ENCODE measurements around the gene COMTD1.

The COMTD1 gene

DNA sequence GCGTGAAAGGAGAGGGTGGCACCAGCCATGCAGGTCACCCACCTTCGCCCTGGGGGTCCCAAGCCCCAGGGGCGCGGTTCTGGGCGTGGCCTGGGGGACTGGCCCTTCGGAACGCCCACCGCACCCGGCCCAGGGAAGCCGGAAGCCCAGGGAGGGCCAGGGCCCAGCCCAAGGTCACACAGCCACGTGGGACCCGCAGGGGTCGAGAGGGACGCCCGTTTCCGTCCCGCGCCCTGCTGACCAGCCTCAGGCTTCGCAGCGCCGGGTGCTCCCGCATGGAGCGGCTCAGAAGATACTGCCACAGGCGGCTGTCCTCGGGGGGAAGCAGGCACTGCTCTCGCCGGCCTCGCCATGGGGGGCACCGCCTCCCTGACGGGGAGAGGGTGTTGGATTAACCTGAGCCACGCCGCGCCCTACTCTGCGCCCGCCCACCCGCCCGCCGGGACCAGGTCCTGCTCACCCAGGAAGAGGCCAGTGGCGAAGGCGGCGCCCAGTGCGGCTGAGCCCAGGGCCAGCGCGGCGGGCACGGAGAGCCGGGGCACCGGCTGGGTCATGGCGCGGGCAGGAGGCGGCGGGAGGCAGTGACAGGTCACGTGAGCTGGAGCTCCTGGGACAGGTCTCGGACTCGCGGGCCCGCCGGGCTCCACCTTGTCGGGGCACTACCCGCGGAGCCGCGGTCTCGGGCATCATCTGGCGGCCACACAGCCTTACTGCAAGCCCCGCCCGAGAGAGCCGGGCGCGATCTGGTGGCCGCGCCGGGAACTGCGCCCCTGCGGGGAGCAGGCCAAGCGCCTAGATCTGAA, at the start of gene COMTD1:
Gene COMTD1, minus strand, starts transcription at position 583 of the 803 bp plus-strand sequence. Its CDS starts 29 bp downstream, at position 554.
- Histone ChIP-seq H3K27ac (ENCODE audit: low read depth, low read length) (peak within 1 kb of the TSS; percentile 28), H3K27me3 (ENCODE audit: control insufficient read depth in 1 of 2, insufficient read depth in 2 of 2, low read length in 2 of 2) (no peaks in the 10 kb centered on the region), H3K4me3 (ENCODE audit: low read depth in 1 of 2, low read length in 2 of 2) (peak within 1 kb of the TSS; percentile 66 to 74), H3K9me3 (ENCODE audit: low read length) (no peaks in the 10 kb centered on the region), H3K4me1 (ENCODE audit: insufficient read depth, low read length) (peaks cover 5% of the 10 kb centered on the region), H3K9ac (ENCODE audit: low read length) (peak within 1 kb of the TSS; percentile 5), H3K36me3 (ENCODE audit: insufficient read depth, low read length) (peaks cover 12% of the 10 kb centered on the region)

DNA sequence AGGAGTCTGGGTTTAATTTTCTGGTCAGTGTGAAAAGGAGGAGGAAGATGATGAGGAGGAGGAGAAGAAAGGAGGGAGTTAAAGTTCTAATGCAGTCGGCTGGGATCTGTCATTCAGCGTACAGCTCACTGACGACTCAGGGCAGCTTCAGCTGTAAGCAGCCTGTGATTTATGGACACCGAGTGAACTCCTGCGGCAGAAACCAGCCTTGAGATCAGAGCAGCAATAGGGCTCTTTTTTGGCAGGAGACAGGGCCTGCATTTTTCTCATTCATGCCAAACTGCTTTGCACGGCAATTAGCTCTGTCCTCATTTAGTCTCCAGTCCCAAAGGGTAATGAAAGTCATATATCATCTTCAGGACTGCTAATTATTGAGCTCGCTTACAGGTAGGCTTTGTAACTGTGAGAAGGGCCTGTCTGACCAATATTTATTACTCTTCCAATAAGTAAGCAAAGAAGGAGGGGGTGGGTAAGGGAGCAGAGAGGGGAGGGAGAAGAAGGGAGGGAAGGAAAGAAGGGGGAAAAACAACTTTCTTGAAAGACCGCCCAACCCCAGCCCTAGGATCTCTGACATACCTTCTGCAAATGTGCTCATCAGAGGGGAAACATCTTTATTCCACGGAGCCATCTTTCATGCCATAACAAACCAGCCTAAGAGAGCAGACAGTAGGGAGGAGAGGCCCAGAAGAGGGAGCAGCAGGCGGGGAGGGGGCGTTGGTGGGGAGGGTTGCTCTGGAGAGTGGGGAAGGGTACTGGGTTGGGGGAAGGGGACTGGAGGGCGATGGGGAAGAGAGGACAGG, 48.1 kb upstream of the COMTD1 start:
- H3K9ac ChIP-seq (ENCODE audit: low read length) = no peak overlapping the region

DNA sequence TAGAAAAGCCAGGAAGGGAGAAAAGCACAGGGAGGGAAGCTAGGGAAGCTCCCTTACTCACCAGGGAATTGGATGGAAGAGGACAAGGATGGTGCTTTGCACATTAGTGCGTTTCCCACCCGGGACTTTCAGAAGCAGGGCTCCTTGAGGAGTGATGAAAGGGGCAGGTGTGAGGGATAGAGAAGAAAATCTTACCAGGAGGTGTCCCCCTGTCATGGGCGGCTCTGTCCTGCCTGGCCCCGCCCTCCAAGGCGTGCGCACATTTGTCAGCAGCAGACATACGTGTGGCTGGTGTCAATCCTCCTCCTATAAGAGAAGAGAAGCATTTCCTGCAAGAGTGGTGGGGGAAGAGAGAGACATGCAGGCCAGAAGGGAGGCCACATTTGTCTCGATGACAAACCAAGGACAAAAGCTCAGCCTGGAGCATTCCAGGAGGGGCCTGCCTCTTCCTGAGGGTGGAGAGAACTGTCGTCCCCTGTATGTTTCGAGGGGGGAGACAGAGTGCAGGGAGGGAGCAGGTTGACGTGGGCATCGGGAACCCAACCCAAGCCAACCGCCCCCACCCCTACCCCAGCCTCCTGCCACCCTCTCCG, 47.4 kb upstream of the COMTD1 start:
- no peak overlapping the region for H3K9ac ChIP-seq (ENCODE audit: low read length)
- H3K9me3 ChIP-seq (ENCODE audit: low read length) = no peaks in the 10 kb centered on the region
- H3K27me3 ChIP-seq (ENCODE audit: control insufficient read depth in 1 of 2, insufficient read depth in 2 of 2, low read length in 2 of 2) = no peaks in the 10 kb centered on the region
- H3K4me1 ChIP-seq (ENCODE audit: insufficient read depth, low read length) = peaks cover 15% of the 10 kb centered on the region
- H3K36me3 ChIP-seq (ENCODE audit: insufficient read depth, low read length) = no peaks in the 10 kb centered on the region
- no peak overlapping the region for H3K27ac ChIP-seq (ENCODE audit: low read depth, low read length)
- no peak overlapping the region for H3K4me3 ChIP-seq (ENCODE audit: low read depth in 1 of 2, low read length in 2 of 2)

More for the DNA sequence above, 48.1 kb upstream of the COMTD1 start:
- Histone ChIP-seq H3K27me3 (ENCODE audit: control insufficient read depth in 1 of 2, insufficient read depth in 2 of 2, low read length in 2 of 2) (no peaks in the 10 kb centered on the region), H3K36me3 (ENCODE audit: insufficient read depth, low read length) (no peaks in the 10 kb centered on the region), H3K27ac (ENCODE audit: low read depth, low read length) (no peak overlapping the region), H3K4me3 (ENCODE audit: low read depth in 1 of 2, low read length in 2 of 2) (no peak overlapping the region), H3K9me3 (ENCODE audit: low read length) (no peaks in the 10 kb centered on the region), H3K4me1 (ENCODE audit: insufficient read depth, low read length) (peaks cover 15% of the 10 kb centered on the region)

DNA sequence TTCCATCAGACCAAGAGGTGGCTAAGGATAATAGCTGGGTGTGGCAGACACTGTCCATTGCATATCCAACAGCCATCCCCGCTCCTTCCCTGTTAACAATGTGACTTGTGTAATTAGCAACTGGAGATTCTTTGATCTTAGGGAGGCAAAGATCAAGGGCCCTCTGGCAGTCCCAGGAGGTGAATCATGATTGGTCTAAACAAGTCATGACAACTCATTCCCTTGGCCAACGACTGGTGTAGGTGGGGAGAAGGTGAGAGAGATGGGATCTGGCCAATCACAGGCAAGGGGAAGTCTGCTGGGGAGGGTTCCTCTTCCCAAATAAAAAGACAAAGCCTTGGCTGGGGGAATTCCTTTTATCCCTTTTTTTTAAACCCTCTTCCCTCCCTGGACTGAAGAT, 46.2 kb upstream of the COMTD1 start:
- Histone ChIP-seq H3K27ac (ENCODE audit: low read depth, low read length) (no peak overlapping the region), H3K9ac (ENCODE audit: low read length) (no peak overlapping the region), H3K4me3 (ENCODE audit: low read depth in 1 of 2, low read length in 2 of 2) (no peak overlapping the region), H3K27me3 (ENCODE audit: control insufficient read depth in 1 of 2, insufficient read depth in 2 of 2, low read length in 2 of 2) (no peaks in the 10 kb centered on the region), H3K4me1 (ENCODE audit: insufficient read depth, low read length) (peaks cover 15% of the 10 kb centered on the region), H3K9me3 (ENCODE audit: low read length) (no peaks in the 10 kb centered on the region), H3K36me3 (ENCODE audit: insufficient read depth, low read length) (no peaks in the 10 kb centered on the region)

DNA sequence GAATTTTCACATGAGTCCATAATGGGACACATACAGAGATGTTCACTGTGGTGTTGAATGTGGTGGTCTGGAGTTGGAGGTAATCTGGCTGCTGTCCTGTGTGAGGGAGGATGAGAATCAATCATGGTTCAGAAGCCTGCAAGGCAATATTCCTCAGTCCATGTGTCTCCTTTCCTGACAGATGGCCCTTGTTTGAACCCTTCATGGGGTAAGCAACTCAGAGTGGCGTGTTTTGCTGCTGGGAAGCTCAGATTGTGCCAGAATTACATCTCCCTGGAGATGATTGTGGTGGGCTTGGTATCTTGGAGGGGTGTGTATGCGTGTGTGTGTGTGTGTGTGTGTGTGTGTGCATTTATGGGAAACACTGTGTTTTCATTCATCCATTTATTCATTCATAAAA, 44.5 kb upstream of the COMTD1 start:
- Histone ChIP-seq H3K27me3 (ENCODE audit: control insufficient read depth in 1 of 2, insufficient read depth in 2 of 2, low read length in 2 of 2) (no peaks in the 10 kb centered on the region), H3K9ac (ENCODE audit: low read length) (no peak overlapping the region), H3K36me3 (ENCODE audit: insufficient read depth, low read length) (no peaks in the 10 kb centered on the region), H3K27ac (ENCODE audit: low read depth, low read length) (no peak overlapping the region), H3K4me3 (ENCODE audit: low read depth in 1 of 2, low read length in 2 of 2) (no peak overlapping the region), H3K9me3 (ENCODE audit: low read length) (no peaks in the 10 kb centered on the region), H3K4me1 (ENCODE audit: insufficient read depth, low read length) (peaks cover 15% of the 10 kb centered on the region)

DNA sequence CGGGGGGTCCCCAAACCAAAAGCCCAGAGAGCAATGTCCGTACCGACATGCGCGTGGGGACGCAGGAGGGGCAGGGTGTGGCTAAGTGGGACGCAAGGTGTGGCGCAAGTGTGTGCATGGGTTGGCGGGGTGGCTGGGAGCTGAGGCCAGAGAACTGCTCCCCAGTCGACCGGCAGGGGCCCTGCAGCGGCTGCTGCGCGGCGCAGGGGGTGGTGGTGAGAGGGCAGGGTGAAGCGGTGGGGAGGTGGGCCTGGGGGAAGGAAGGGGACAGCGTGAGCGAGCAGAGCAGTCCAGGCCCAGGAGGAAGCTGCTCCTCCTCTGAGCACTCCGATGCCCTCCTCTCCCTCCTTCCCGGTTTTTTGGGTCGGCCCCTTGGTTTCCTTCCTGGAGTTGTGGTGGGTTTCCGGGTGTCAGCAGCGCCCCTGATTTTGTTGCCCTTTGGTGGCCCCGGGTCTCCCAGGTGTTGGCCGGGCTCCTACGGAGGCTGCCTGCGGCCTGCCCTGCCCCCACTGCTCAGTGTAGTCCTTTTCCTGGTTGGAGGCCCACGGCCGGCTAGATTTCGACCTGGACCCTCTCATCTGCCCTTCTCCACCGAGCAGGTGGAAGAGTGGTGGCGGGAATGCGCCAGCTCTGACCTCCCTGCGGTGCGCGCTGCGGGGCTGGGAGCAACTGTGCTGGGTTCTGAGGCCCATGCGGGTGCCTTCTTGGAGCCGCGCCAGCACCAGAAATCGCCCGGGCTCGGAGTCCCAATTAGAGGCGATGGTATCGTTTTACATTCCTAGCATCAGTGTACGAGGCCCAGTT, 40.5 kb upstream of the COMTD1 start:
- no peaks in the 10 kb centered on the region for H3K9me3 ChIP-seq (ENCODE audit: low read length)
- no peak overlapping the region for H3K27ac ChIP-seq (ENCODE audit: low read depth, low read length)
- no peak overlapping the region for H3K9ac ChIP-seq (ENCODE audit: low read length)
- H3K4me1 ChIP-seq (ENCODE audit: insufficient read depth, low read length) = no peaks in the 10 kb centered on the region
- no peaks in the 10 kb centered on the region for H3K36me3 ChIP-seq (ENCODE audit: insufficient read depth, low read length)
- no peaks in the 10 kb centered on the region for H3K27me3 ChIP-seq (ENCODE audit: control insufficient read depth in 1 of 2, insufficient read depth in 2 of 2, low read length in 2 of 2)
- no peak overlapping the region for H3K4me3 ChIP-seq (ENCODE audit: low read depth in 1 of 2, low read length in 2 of 2)

DNA sequence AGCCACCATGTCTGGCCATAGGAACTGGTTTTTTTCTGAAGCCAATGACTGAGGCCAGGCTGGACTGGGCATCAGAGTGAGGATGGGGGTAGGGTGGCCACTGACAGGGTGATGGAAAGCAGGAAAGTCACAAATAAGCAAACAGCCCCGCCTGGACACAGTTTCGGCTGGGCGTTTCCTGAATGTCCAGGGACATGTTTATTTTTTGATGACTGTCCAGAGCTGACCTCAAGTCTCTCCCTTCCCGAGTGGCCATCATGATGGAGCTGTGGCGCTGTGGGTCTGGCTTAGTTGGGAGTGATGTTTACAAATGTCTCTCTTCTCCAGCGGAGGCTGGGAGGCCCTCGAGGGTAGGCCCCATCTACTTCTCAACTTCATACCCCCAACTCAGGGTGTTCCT, 37.1 kb upstream of the COMTD1 start:
- Histone ChIP-seq H3K36me3 (ENCODE audit: insufficient read depth, low read length) (no peaks in the 10 kb centered on the region), H3K27me3 (ENCODE audit: control insufficient read depth in 1 of 2, insufficient read depth in 2 of 2, low read length in 2 of 2) (no peaks in the 10 kb centered on the region), H3K4me1 (ENCODE audit: insufficient read depth, low read length) (no peaks in the 10 kb centered on the region), H3K4me3 (ENCODE audit: low read depth in 1 of 2, low read length in 2 of 2) (no peak overlapping the region), H3K9ac (ENCODE audit: low read length) (no peak overlapping the region), H3K27ac (ENCODE audit: low read depth, low read length) (no peak overlapping the region), H3K9me3 (ENCODE audit: low read length) (no peaks in the 10 kb centered on the region)

DNA sequence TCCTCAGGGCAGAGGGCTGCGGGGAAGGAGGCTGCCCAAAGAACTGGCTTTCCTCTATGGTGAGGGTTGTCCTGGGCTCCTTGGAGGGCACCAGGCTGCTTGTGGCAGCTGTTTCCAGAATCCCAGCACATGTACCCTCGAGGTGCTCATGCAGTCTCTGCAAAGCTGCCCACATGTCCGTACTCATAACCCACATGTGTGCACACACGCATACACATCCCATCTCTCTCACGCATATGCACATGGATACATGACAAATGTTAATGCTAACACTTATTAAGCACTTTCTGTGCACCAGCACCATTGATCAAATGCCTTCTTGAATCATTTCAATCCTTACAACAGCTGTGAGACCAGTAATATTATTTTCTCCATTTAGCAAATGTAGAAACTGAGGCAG, 36.3 kb upstream of the COMTD1 start:
- no peaks in the 10 kb centered on the region for H3K27me3 ChIP-seq (ENCODE audit: control insufficient read depth in 1 of 2, insufficient read depth in 2 of 2, low read length in 2 of 2)
- H3K36me3 ChIP-seq (ENCODE audit: insufficient read depth, low read length) = no peaks in the 10 kb centered on the region
- no peak overlapping the region for H3K4me3 ChIP-seq (ENCODE audit: low read depth in 1 of 2, low read length in 2 of 2)
- no peaks in the 10 kb centered on the region for H3K4me1 ChIP-seq (ENCODE audit: insufficient read depth, low read length)
- no peaks in the 10 kb centered on the region for H3K9me3 ChIP-seq (ENCODE audit: low read length)
- no peak overlapping the region for H3K27ac ChIP-seq (ENCODE audit: low read depth, low read length)
- H3K9ac ChIP-seq (ENCODE audit: low read length) = no peak overlapping the region

DNA sequence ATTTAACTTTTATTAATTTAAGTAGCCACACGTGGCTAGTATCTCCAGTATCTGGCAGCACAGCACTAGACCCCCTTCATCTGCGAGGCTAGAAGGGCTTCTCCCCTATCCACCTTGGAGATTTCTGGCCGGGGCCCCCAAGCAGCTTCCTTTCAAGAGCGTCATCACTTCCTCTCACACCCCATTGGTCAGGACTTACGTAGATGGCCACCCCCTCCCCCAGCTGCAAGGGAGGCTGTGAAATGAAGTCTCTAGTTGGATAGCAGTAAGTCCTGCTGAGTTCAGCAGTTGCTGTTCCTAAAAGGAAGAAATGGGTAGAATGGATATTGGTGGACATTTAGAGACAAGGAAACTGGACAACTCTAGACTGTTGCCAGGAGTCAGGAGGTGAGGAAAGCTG, 33.8 kb upstream of the COMTD1 start:
- H3K9me3 ChIP-seq (ENCODE audit: low read length) = no peaks in the 10 kb centered on the region
- H3K4me1 ChIP-seq (ENCODE audit: insufficient read depth, low read length) = no peaks in the 10 kb centered on the region
- no peak overlapping the region for H3K9ac ChIP-seq (ENCODE audit: low read length)
- no peaks in the 10 kb centered on the region for H3K27me3 ChIP-seq (ENCODE audit: control insufficient read depth in 1 of 2, insufficient read depth in 2 of 2, low read length in 2 of 2)
- no peak overlapping the region for H3K27ac ChIP-seq (ENCODE audit: low read depth, low read length)
- H3K4me3 ChIP-seq (ENCODE audit: low read depth in 1 of 2, low read length in 2 of 2) = no peak overlapping the region
- H3K36me3 ChIP-seq (ENCODE audit: insufficient read depth, low read length) = no peaks in the 10 kb centered on the region

DNA sequence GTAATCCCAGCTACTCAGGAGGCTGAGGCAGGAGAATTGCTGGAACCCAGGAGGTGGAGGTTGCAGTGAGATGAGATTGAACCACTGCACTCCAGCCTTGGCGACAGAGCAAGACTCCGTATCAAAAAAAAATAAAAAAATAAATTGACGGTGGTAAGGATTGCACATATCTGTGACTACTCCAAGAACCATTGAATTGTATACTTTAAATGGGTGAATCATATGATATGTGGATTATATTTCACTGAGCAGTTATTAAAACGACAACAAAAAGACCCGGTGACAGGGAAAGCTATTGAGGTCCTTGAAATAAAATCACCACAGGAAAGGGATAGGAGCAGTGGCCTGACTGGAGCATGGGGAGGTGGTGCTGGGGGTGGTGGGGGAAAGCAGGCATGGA, 31.2 kb upstream of the COMTD1 start:
- Histone ChIP-seq H3K27ac (ENCODE audit: low read depth, low read length) (no peak overlapping the region), H3K9ac (ENCODE audit: low read length) (no peak overlapping the region), H3K9me3 (ENCODE audit: low read length) (no peaks in the 10 kb centered on the region), H3K36me3 (ENCODE audit: insufficient read depth, low read length) (no peaks in the 10 kb centered on the region), H3K4me3 (ENCODE audit: low read depth in 1 of 2, low read length in 2 of 2) (no peak overlapping the region), H3K27me3 (ENCODE audit: control insufficient read depth in 1 of 2, insufficient read depth in 2 of 2, low read length in 2 of 2) (no peaks in the 10 kb centered on the region), H3K4me1 (ENCODE audit: insufficient read depth, low read length) (no peaks in the 10 kb centered on the region)

DNA sequence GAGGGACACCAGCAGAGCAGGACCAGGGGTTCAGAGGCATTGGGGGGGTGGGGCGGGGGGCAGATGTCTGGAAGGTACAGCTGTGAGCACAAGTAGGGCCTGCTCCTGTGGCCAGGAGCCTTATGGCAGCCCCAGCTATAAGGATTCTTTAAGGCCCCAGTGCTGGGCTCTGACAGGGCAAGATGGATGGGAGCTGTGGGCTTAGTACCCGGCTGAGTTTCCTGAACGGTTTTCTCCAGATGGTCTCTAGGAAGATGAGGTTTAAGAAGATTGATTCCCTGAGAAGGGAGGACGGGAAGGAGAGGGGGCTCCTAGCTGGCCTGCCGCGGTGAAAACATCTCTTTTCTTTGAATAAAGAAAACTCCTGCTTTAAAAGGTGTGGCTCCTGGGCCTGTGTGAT, 30.1 kb upstream of the COMTD1 start:
- no peak overlapping the region for H3K4me3 ChIP-seq (ENCODE audit: low read depth in 1 of 2, low read length in 2 of 2)
- no peaks in the 10 kb centered on the region for H3K27me3 ChIP-seq (ENCODE audit: control insufficient read depth in 1 of 2, insufficient read depth in 2 of 2, low read length in 2 of 2)
- H3K36me3 ChIP-seq (ENCODE audit: insufficient read depth, low read length) = no peaks in the 10 kb centered on the region
- no peak overlapping the region for H3K9ac ChIP-seq (ENCODE audit: low read length)
- H3K27ac ChIP-seq (ENCODE audit: low read depth, low read length) = no peak overlapping the region
- no peaks in the 10 kb centered on the region for H3K9me3 ChIP-seq (ENCODE audit: low read length)
- no peaks in the 10 kb centered on the region for H3K4me1 ChIP-seq (ENCODE audit: insufficient read depth, low read length)
